ENCODE data around the gene COL4A1.

Gene COL4A1

DNA sequence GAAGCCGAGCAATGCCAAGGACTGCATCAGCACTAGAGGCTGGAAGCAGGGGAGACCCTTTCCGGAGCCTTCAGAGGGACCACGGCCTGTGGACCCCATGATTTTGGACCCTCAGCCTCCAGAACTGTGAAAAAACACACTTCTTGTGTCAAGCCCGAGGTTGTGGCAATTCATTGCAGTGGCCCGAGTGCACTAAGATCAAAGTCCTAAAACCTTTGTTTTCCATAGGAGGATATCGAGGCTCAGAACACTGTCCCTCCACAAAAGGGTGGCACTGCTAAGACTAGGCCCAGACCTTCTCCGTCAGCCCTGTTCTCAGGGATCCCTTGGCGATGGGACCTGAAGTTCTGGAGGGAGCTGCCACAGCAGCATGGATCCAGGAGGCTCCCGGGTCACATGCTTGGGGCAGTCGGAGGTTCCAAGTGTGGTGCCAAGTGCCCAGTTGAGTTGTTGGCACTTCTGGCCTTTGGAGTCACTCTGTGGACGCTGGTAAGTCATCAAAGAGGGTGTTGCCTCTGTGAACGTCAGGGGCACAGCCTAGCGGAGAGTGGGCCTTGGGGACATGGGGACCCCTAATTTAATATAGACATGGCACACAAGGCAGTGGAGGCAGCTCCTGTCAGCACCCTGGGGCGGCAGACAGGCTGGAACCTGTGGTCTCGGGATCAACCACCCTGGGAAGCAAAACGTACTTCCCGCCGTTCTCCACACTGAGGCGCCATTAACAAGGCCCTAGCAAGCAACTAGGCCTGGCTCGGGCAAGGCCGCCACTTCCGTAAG is 199.2 kb downstream of the COL4A1 start:
- DNase-seq, result no peak

DNA sequence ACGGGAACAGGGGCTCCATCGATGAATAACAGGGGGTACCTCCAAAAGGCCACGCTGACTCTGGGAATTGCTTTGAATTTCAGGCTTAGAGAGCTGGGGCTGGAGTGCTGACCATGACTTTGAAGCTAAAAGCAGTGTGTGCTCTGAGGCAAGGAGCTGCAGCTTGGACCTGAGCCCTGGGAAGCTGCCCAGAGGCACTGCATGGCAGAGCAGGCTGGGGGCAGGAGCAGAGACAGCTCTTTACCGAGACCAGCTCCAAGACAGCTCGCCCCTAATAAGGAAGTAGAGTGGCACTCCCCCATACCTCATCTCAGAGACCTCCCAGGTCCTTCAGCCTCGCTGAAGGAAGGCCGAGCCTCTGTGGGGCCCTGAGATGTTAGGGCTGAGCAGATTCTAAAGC is 200.2 kb downstream of the COL4A1 start:
- DNase-seq, result no peak

DNA sequence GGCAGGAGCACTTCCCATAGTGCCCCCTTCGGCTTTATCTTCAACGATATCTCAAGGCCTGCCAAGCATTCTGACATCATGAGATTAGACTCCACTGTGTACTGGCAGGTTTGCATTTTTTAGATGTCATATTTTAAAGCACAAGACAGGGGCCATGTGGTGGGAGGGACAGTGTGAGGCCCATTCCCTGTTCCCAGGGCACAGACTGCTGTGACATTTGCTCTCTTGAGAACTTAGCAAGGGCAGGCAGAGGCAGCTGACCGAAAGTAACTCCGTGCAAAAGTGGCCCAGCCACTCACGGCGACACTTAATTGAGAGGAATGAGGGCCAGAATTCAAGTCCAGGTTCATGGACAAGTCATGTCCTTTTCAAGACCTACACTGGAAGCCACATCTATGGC is 201.8 kb downstream of the COL4A1 start:
- no peak for DNase-seq

DNA sequence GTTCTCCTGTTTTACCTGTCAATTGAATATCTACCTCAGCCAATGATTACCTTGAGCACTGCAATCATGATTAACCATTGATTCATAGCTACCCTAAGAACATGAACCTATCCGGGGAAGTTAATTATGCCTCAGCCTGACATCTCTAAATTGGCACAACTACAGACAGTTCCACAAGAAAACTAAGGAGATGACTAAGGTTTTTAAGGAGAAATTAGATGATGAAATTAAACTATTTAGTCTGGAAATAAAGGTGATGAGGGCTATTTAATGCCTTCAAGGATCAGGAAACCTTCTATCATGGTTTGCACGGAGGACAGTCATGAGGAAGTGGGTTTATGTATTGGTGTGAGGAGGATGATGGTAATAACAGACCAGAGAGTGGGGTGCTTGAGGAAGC is 203.4 kb downstream of the COL4A1 start:
- no peak for DNase-seq

DNA sequence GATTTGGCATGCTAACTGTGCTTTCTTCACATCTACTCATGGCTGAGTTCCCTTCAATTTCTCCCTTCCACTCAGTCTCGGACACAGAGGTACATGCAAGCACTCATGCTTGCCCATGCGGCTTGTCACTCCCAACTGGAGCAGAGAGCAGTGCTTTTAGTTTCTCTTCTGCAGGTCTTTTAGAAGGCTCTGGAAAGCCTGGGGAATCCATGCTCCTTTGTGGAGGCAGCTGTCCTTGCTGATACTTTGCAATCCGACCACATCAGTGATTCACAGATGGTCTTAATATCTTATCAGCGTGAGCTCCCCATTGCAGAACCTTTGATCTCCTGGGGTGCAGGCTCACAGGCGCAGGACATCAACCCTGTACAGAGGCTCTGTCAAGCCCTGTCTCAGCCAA is 203.9 kb downstream of the COL4A1 start:
- no peak for DNase-seq

DNA sequence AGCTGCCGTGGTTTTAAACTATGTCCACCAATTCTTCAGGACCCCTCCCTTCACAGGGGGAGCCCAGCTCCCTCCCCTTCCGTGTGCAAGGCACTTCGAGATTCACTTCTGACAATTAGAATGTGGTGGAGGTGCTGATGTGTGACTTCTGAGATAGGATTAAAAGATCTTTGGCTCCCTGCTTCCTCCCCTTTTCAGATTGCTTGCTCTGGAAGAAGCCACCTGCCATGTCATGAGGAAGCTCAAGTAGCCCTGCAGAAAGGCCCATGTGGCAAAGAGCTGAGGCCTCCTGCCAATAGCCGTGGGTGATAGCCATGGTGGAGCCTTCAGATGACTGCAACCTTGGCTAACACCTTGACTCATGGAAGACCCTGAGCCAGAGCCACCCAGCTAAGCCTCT is 204.9 kb downstream of the COL4A1 start:
- no peak for DNase-seq

DNA sequence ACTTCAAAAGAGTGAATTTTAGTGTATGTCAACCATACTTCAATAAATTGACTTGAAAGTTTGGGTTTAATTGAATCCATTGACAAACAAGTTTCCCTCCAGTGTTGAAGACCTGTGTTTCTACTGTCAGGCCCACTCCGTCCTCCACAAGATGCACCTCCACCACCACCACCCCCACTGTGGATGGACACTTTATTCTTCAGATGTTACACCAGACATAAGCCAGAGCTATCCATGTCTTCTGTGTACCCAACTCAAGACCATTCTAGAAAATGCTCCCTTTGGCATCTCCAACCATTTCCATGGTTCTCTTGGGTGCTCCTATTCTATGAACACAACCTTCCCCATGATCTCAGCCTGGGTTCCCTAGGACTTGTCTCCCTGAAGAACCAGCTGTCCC is 207.0 kb downstream of the COL4A1 start:
- no peak for DNase-seq

Data from activated naive CD4-positive, alpha-beta T cell (primary cell).